K562 (cell line): ENCODE results near the gene DSTYK. TPM values are rescaled to one million over a fixed set of nuclear protein-coding genes. Genes with fewer than 3 reads are reported as not detected.

ENCODE experiments used
- ATF1 ChIP-seq, 2 experiments: fragments of 450-650 bp in 1 of 2; IDR thresholded peaks; 2 replicates each; pipeline ENCODE4 v1.6.1; 2016; ENCODE audit warnings: missing compliant biosample characterization in 1 of 2, missing genetic modification characterization in 1 of 2
- C11orf30 ChIP-seq: fragments of 450-650 bp; IDR thresholded peaks from 2 replicates; pipeline ENCODE4 v1.6.1; 2016; ENCODE audit warnings: low read depth, mild to moderate bottlenecking
- CHD2 ChIP-seq: IDR thresholded peaks from 2 replicates; pipeline ENCODE4 v1.6.1; 2011; ENCODE audit warnings: low read depth, low read length
- CREB3 ChIP-seq: fragments of 450-650 bp; conservative IDR thresholded peaks from 2 replicates; pipeline ENCODE4 v1.6.1; 2016; ENCODE audit warnings: missing genetic modification characterization, low read depth, mild to moderate bottlenecking, missing compliant biosample characterization, moderate library complexity
- FOSL1 ChIP-seq: fragments of 200-800 bp; sonication (Bioruptor generic); conservative IDR thresholded peaks from 2 replicates; pipeline ENCODE4 v1.6.1; 2016; ENCODE audit warnings: missing genetic modification characterization, missing compliant biosample characterization
- GABPA ChIP-seq: fragments of 200-800 bp; sonication (Bioruptor generic); conservative IDR thresholded peaks from 2 replicates; pipeline ENCODE4 v1.6.1; 2016; ENCODE audit warnings: low read depth, missing genetic modification characterization, missing compliant biosample characterization
- GABPB1 ChIP-seq: sonication (generic); formaldehyde crosslinking; IDR thresholded peaks from 2 replicates; pipeline ENCODE4 v1.8.0; 2022; ENCODE audit warnings: mild to moderate bottlenecking, missing genetic modification reagents
- KLF1 ChIP-seq: fragments of 450-650 bp; IDR thresholded peaks from 2 replicates; pipeline ENCODE4 v1.6.1; 2016; ENCODE audit warnings: missing genetic modification characterization, missing compliant biosample characterization
- MAX ChIP-seq: sonication (generic); formaldehyde crosslinking; IDR thresholded peaks from 2 replicates; pipeline ENCODE4 v1.9.0; 2022; ENCODE audit warnings: mild to moderate bottlenecking, missing genetic modification reagents
- NBN ChIP-seq: fragments of 450-650 bp; IDR thresholded peaks from 2 replicates; pipeline ENCODE4 v1.6.1; 2016; ENCODE audit warnings: low read depth, mild to moderate bottlenecking
- PHF8 ChIP-seq: fragments of 200-600 bp; sonication (generic); IDR thresholded peaks from 2 replicates; pipeline ENCODE4 v1.6.1; 2012; ENCODE audit warnings: mixed run types, mild to moderate bottlenecking, inconsistent platforms, low read length, moderate library complexity, borderline replicate concordance
- PKNOX1 ChIP-seq: fragments of 450-650 bp; IDR thresholded peaks from 2 replicates; pipeline ENCODE4 v1.6.1; 2016
- POLR2B ChIP-seq: fragments of 450-650 bp; IDR thresholded peaks from 2 replicates; pipeline ENCODE4 v1.6.1; 2018; ENCODE audit warnings: low read depth; ENCODE audit not compliant: partially characterized antibody
- PRMT5 ChIP-seq: sonication (generic); formaldehyde crosslinking; IDR thresholded peaks from 2 replicates; pipeline ENCODE4 v1.5.0; 2020; ENCODE audit warnings: missing genetic modification reagents
- RB1 ChIP-seq: fragments of 450-650 bp; IDR thresholded peaks from 2 replicates; pipeline ENCODE4 v1.6.1; 2017; ENCODE audit warnings: low read depth, mild to moderate bottlenecking
- RBBP5 ChIP-seq: fragments of 200-600 bp; sonication (generic); IDR thresholded peaks from 2 replicates; pipeline ENCODE4 v1.6.1; 2012; ENCODE audit warnings: borderline replicate concordance, mild to moderate bottlenecking, low read length, control low read depth, inconsistent platforms; ENCODE audit not compliant: insufficient read depth, poor library complexity, severe bottlenecking
- RBM14 ChIP-seq: fragments of 200-400 bp; formaldehyde crosslinking; IDR thresholded peaks from 2 replicates; pipeline ENCODE4 v1.6.1; 2018; ENCODE audit warnings: low read depth, mild to moderate bottlenecking, low read length, moderate library complexity, borderline replicate concordance; ENCODE audit not compliant: insufficient read depth
- RUNX1 ChIP-seq: sonication (generic); IDR thresholded peaks from 2 replicates; pipeline ENCODE4 v1.6.1; 2016; ENCODE audit warnings: antibody characterized with exemption, low read depth
- SMARCB1 ChIP-seq: IDR thresholded peaks from 2 replicates; pipeline ENCODE4 v1.6.1; 2011; ENCODE audit warnings: improper control_type of control experiment, low read depth; ENCODE audit not compliant: insufficient read length
- ZBTB1 ChIP-seq: sonication (generic); formaldehyde crosslinking; IDR thresholded peaks from 2 replicates; pipeline ENCODE4 v1.8.1; 2023; ENCODE audit warnings: missing genetic modification reagents, low read depth, mild to moderate bottlenecking, borderline replicate concordance
- ZBTB11 ChIP-seq, 3 experiments: fragments of 200-800 bp in 1 of 3; fragments of 250-450 bp in 1 of 3; fragments of 450-650 bp in 1 of 3; sonication (Bioruptor Pico) in 1 of 3; sonication (Bioruptor generic) in 1 of 3; formaldehyde crosslinking in 1 of 3; IDR thresholded peaks; 2 replicates each; pipeline versions ENCODE4 v1.6.1 to v1.8.0; 2016 to 2022; ENCODE audit warnings: mild to moderate bottlenecking in 2 of 3, missing genetic modification characterization in 2 of 3, missing compliant biosample characterization in 1 of 3, moderate library complexity in 1 of 3
- ZNF79 ChIP-seq: fragments of 250-450 bp; sonication (Bioruptor Pico); IDR thresholded peaks from 2 replicates; pipeline ENCODE4 v1.4.0; 2020; ENCODE audit warnings: low read depth, mild to moderate bottlenecking, moderate library complexity
- polyA plus RNA-seq, 8 experiments: library from polyadenylated mRNA; depleted of rRNA in 4 of 8; stranded (reverse) in 5 of 8; unstranded in 3 of 8; fragments of >200 nt; fragmentation: Nextera tagmentation in 2 of 8; fragmentation: Illumina TruSeq in 1 of 8; extraction: Ambion mirVana in 2 of 8; extraction: Trizol in 1 of 8; gene quantifications; 2 replicates each; pipeline versions ENCODE4 v1.2.1 to v1.2.3, GENCODE V29; 2011 to 2014; ENCODE audit warnings: inconsistent platforms in 1 of 8, missing spikeins in 1 of 8
- total RNA-seq, 7 experiments: library from RNA; depleted of rRNA in 6 of 7; stranded (reverse); fragments of >200 nt in 6 of 7; fragmentation: Illumina TruSeq in 2 of 7; extraction: Trizol in 2 of 7; gene quantifications; 2 replicates each; pipeline versions ENCODE4 v1.2.1 to v1.2.3, GENCODE V29; 2011 to 2021; ENCODE audit warnings: low replicate concordance in 1 of 7

The DSTYK gene
- total and polyA plus RNA-seq, 9 of the 15 experiments (the other 6 are each of a cell fraction or from before 2014, with no cell fraction given): 4.2 to 7.1 (median 6.2) TPM

GRCh38 chr1:205170532-205171269 lies 40.8 kb downstream of the DSTYK start (continued):
- TF ChIP-seq PRMT5 (CRISPR knock-in tag) (no peak), PHF8 (no peak), ZBTB1 (CRISPR knock-in tag) (no peak), SMARCB1 (no peak), GABPB1 (CRISPR knock-in tag) (no peak), CHD2 (no peak), GABPA (tag) (0 out of 2 replicates have a peak, but pooled peaks have one; percentile 13), RBBP5 (no peak), RUNX1 (no peak), ZNF79 (CRISPR knock-in tag) (no peak), ATF1 (CRISPR knock-in tag; IDR thresholded peaks at IDR 0.05) (no peak), ATF1 (tag; IDR thresholded peaks at IDR 0.05) (peak; percentile 47; the same call in 1 of the 2 replicates), POLR2B (no peak), FOSL1 (tag) (no peak; the same call in 1 of the 2 replicates), C11orf30 (no peak), MAX (no peak), RBM14 (no peak), RB1 (no peak), NBN (no peak), KLF1 (tag) (0 out of 2 replicates have a peak, but pooled peaks have one; percentile 30), PKNOX1 (peak; percentile 86), CREB3 (tag) (no peak), ZBTB11 (CRISPR knock-in tag; IDR thresholded peaks at IDR 0.05) (no peak)
